COLO829 (cell line): ENCODE measurements around the gene C1orf226.

Experiments used
- DNase-seq: peaks from one replicate; pipeline ENCODE4 v3.0.0; 2012; ENCODE audit warnings: low spot score

C1orf226 gene

DNA sequence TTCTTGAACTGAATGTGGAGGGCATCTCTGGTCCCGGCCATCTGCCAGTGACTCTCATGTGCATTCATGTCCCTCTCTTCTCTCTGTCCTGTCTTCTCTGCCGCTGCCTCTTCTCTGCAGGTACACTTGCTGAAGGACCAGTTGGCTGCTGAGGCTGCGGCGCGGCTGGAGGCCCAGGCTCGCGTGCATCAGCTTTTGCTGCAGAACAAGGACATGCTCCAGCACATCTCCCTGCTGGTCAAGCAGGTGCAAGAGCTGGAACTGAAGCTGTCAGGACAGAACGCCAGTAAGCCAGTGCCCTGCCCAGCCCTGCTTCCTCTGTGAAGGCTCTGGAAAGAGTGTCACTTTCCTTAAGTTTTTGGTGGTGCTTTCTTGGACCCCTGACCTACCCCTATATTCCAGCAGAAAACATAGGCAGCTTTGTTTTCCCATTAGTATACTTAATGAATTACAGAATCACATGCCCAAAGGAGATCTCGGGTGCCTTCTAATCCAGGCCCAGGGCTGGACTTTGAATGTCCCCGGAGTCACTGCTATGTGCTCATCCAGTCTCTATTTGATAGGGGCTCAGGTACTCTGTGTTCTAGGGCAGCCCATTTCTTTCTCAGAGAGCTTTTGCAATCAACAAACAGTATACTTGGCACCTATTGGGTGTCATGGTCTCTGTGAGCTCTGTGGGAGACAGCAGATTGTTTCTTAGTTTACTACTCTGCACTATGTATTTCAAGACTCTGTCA lies 16.1 kb upstream of the C1orf226 start:
- no peak for DNase-seq

DNA sequence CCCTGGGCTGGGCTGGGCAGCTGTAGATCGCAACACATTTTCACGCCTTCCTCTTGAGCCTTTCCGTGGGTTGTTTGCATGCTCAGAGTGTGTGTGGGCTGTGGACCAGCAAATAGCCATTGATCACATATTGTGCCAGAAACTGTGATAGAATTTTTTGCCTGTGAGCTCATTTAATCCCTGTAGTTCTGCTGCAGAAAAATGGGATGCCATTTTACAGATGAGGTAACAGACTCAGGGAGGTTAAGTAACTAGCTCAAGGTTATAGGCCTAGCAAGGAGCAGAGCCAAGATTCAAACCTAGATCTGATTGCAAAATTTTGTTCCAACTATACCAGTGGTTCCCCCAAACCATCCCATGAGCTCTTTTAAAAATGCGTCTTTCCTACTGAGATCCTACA lies 15.4 kb upstream of the C1orf226 start:
- no peak for DNase-seq

- DNase-seq = peak; percentile 28
Measured at GRCh38 chr1:162366671-162367070, 14.9 kb upstream of the C1orf226 start.

GRCh38 chr1:162367073-162367472 lies 14.5 kb upstream of the C1orf226 start:
- DNase-seq = peak; percentile 17

- no peak for DNase-seq
Measured at GRCh38 chr1:162367772-162368171, 13.8 kb upstream of the C1orf226 start.

DNA sequence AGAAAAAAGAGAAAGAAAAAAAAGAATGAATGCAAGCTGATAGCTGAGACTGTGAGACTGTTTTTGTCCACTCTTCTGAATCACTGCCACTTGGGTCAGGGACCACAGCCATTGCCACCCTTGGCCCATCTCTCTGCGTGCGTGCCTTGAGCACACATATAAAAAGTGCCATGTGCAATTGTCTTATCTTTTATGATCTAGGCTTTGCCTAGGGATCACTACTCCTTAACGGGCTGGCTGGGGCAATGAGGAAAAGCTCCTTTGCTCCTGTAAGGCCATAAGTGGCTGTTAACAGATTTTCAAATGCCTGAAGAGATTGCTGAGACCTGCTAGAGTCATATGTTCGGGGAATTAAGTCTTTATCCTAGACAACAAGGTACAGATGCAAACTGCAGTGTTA lies 13.1 kb upstream of the C1orf226 start:
- no peak for DNase-seq

DNA sequence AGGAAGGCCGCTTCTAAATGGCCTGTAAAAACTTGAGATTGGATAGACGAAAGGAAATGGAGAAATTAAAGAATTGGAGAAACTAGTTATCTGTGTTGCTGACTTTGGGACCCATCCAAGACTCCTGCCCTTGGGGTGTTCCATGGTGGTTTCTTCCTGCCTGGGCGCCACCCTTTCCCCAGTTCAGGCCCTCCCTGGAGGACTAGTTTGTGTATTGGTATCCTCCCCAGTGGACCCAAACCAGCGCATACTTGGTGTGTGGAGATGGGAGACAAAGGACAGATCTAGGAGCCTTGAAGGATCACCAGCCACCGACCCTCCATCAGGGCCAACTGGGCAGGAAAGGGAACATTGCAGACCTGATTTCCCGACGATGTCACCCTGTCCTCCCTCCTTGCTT lies 12.0 kb upstream of the C1orf226 start:
- no peak for DNase-seq

DNA sequence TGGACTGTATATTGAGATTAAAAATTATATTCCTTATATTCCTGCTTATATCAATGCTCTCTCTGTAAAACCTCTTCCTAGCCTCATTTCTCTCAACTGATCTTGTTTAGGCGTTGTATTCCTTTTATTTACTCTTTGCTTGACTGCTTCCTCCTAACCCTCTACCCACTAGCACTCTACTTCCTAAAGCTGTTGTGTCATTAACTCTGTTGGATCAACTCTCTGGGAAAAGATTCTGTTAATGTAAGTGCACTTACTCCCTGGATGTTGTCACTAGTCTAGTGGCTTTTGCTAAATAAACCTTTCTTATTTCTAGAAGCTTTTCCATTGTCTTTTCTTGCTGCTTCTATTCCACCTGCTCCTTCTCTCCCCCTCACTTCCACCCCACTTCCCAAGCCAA lies 11.4 kb upstream of the C1orf226 start:
- no peak for DNase-seq

DNA sequence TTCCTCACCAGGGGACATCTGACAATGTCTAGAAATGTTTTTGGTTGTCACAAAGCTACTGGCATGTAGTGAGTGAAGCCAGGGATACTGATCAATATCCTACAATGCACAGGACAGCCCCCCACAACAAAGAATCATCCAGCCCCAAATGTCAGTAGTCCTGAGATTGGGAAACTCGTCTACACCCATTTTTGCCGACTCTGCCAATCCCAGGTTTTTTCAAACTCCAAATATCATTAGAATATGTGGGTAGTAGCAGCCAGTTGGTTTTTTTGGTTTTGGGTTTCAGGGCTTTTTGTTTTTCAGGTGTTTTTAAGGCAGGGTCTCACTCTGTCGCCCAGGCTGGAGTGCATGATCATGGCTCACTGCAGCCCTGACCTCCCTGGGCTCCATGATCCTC lies 10.8 kb upstream of the C1orf226 start:
- DNase-seq = no peak

DNA sequence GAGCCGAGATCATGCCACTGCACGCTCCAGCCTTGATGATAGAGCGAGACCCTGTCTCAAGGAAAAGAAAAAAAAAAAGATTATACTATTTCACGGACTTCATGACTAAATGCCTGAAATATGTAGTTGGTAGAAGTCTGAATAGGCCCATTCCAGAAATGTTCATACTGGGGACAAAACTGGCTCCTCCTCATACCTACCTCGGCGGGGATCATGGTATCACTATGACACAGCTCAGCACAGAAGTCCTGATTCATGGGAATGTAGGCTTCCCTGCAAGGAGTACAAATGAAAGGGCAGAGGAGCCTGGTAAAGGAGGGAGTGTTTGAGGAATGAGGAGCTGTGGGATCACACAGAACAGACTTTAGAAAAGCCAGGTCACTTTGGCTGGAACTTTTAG lies 9.9 kb upstream of the C1orf226 start:
- no peak for DNase-seq

- DNase-seq = no peak
Measured at GRCh38 chr1:162372159-162373071, 9.1 kb upstream of the C1orf226 start.

GRCh38 chr1:162373072-162373427 lies 8.5 kb upstream of the C1orf226 start:
- DNase-seq = no peak

DNA sequence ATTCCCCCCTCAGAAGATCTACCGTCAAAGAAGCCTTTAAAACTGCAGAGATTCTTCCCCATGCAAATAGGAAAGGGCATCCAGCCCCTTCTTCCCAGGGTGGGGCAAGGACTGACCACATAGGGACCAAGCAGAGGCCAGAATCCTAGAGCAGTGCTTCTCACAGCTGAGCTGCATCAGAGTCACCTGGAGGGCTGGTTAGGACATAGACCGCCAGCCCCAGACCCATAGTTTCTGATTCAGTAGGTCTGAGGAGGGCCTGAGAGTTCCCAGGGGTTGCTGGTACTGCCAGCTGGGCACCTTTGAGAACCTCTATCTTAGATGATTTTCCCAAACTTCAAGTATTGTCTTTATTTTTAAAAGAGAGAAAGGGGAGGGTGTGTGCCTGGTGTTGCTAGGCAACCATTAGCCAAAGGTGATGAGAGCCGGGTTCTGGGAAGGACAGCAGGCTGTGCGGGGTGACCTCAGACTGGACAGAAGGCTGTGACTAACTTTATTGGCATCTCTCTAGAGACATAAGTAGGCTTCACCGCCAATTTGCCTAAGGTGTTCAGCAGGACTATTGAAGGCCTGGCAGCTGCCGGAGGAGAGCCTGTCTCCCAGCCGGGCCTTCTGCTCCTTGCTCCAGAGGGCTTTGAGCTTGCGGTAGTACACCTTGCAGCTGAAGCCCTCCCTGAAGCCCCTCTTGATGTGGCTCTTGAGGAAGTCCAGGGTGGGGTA lies 7.8 kb upstream of the C1orf226 start:
- DNase-seq = no peak

DNA sequence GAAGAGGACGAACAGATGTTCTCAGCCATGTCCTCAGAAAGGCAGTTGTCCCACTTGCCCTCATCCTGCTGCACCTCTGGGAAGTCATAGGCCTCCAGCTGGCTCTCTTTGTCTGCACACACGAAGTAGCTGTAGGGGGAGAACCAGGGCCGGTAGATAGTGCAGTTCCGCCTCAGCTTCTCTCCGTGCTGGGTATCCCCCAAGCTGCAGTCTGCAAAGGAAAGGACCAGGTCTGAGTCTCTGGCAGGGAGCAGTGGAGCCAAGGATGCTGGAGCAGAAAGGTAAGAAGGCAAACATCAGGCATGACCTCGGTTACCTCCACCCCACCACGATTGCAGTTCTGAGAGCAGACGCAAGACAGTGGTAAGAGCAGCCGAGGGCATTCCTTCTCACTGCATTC lies 7.1 kb upstream of the C1orf226 start:
- DNase-seq = no peak

DNA sequence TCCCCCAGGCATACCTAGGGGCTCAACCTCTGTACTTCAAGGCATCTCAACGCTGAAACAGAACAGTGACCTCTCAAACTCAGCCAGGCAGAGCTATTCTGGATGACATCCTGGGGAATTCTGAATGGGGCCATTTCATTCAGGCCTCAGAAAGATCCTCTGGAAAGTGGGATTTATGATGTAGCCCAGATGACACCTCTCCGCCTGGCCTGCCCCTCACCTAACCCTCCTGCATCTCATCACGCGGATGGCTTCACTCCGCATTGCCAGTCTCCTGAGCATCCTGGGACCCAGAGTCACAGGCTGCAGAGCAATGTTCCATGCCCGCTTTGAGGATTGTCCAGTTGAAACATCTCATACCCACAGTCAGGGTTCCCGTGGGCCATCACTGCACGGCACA lies 6.1 kb upstream of the C1orf226 start:
- no peak for DNase-seq

- DNase-seq = no peak
Measured at GRCh38 chr1:162376691-162377090, 4.8 kb upstream of the C1orf226 start, which contains the start of gene SPATA46. TSS of gene SPATA46 (minus strand) at chr1:162376854. CDS start at chr1:162376790, 64 bp downstream.

- DNase-seq = no peak
Measured at GRCh38 chr1:162380061-162380846, 1.3 kb upstream of the C1orf226 start.

- DNase-seq = no peak
Measured at GRCh38 chr1:162381941-162382750, 618 bp downstream of the C1orf226 start.

- DNase-seq = no peak
Measured at GRCh38 chr1:162383091-162383490, 1.6 kb downstream of the C1orf226 start.

GRCh38 chr1:162383516-162383915 lies 2.0 kb downstream of the C1orf226 start:
- DNase-seq = no peak

GRCh38 chr1:162384116-162384515 lies 2.6 kb downstream of the C1orf226 start:
- no peak for DNase-seq
